Measurements from ENCODE around the gene STK32A.
"Not testable (repeated sequence)": the region's sequence is repeated elsewhere in the genome, so short reads cannot be mapped to it uniquely, and the experiment has no call there.

Gene STK32A

GRCh38 chr5:147223343-147223742, 11.5 kb upstream of the STK32A start:
- Histone ChIP-seq H3K4me1 (ENCODE audit: control insufficient read depth, insufficient read depth, low read length) (no peaks in the 10 kb centered on the region), H3K27me3 (ENCODE audit: control insufficient read depth, insufficient read depth, low read length) (peaks cover 6% of the 10 kb centered on the region), H3K4me2 (ENCODE audit: low read length) (no peak overlapping the region), H3K36me3 (ENCODE audit: insufficient read depth, low read length) (no peaks in the 10 kb centered on the region), H3K4me3 (ENCODE audit: low read length) (no peak overlapping the region), H3K9ac (ENCODE audit: low read depth, low read length) (no peak overlapping the region), H3K9me3 (replicated peaks; ENCODE audit: low read length) (no peaks in the 10 kb centered on the region)

DNA sequence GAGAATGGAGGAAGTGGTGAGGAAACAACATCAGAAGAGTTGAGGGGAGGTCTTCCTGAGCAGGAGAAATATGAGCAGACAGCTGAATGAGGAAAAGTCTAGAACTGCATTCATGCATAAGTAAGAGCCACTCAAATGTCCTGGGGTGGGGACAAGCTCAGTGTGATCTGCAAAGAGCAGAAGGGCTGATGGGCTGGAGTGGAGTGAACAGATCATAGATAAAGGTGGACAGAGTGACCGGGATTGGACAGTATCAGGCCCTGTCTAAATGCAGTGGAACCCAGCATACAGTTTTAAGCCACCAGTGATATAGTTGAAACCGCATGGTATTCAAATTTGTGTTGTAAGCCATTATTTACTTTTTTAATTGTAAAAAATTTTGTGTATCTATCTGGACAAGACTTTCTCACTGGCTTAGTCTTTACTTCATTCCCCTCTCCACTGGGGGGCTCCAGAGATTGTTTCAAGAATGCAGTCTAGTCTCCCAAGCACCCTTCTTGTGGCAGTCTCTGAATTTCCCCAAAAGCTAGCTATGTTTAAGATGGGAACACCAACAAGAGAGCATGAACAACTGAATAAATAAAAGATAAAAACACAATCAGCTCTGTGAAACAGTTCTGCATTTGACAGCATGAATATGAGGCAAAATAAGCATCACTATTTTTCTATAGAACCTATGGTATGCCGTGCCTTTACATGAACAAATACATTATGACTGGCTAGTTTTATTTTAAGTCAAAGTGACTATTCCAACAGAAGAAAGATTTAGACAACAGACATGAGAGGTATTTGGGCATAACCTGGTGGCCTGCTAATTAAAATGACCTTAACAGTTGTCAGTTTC, 10.7 kb upstream of the STK32A start:
- no peaks in the 10 kb centered on the region for H3K9me3 ChIP-seq (replicated peaks; ENCODE audit: low read length)
- no peak overlapping the region for H3K4me2 ChIP-seq (ENCODE audit: low read length)
- no peaks in the 10 kb centered on the region for H3K4me1 ChIP-seq (ENCODE audit: control insufficient read depth, insufficient read depth, low read length)
- peaks cover 6% of the 10 kb centered on the region for H3K27me3 ChIP-seq (ENCODE audit: control insufficient read depth, insufficient read depth, low read length)
- no peak overlapping the region for H3K9ac ChIP-seq (ENCODE audit: low read depth, low read length)
- no peak overlapping the region for H3K4me3 ChIP-seq (ENCODE audit: low read length)
- H3K36me3 ChIP-seq (ENCODE audit: insufficient read depth, low read length) = no peaks in the 10 kb centered on the region

DNA sequence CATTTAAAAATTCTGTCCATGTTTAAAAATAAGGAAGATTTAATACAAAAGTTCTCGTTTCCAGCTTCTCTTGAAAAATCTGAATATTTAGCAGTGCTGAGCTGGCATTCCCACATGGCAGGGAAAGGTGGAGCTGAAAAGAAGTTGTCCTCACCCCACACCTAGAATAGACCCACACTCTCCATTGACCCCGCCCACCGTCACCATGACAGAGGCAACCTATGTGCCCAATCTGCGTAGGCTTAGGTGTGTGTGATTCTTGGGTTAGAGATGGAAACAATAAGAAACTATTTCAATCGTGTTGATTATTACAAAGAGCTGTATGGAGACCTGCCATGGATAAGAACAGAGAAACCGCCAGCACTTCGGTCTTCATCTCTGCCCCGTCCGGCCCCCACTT, 8.9 kb upstream of the STK32A start:
- no peaks in the 10 kb centered on the region for H3K9me3 ChIP-seq (replicated peaks; ENCODE audit: low read length)

DNA sequence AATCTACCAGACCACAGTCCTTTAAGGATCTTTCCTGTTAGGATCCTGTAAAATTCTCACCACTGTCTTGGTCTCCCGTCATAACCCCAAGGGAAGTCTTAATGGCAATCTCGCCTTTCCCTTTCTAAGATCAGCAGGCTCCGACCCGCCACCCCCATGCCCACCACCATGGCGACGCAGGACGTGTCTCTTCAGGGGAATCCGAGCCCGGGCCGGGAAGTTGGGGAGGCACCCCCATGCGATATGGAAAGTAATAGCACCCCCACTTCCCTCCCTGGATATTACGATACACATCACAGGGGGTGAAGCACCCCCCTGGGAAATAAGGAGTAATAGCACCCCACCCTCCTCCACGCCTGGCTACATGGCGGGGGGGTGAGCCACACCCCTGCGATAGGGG, 8.3 kb upstream of the STK32A start:
- Histone ChIP-seq H3K9ac (ENCODE audit: low read depth, low read length) (no peak overlapping the region), H3K4me3 (ENCODE audit: low read length) (no peak overlapping the region), H3K27me3 (ENCODE audit: control insufficient read depth, insufficient read depth, low read length) (peaks cover 4% of the 10 kb centered on the region), H3K4me2 (ENCODE audit: low read length) (no peak overlapping the region), H3K36me3 (ENCODE audit: insufficient read depth, low read length) (no peaks in the 10 kb centered on the region), H3K4me1 (ENCODE audit: control insufficient read depth, insufficient read depth, low read length) (no peaks in the 10 kb centered on the region), H3K9me3 (replicated peaks; ENCODE audit: low read length) (no peaks in the 10 kb centered on the region)

More for the DNA sequence above, 8.9 kb upstream of the STK32A start:
- Histone ChIP-seq H3K27me3 (ENCODE audit: control insufficient read depth, insufficient read depth, low read length) (peaks cover 6% of the 10 kb centered on the region), H3K9ac (ENCODE audit: low read depth, low read length) (no peak overlapping the region), H3K36me3 (ENCODE audit: insufficient read depth, low read length) (no peaks in the 10 kb centered on the region), H3K4me1 (ENCODE audit: control insufficient read depth, insufficient read depth, low read length) (no peaks in the 10 kb centered on the region), H3K4me2 (ENCODE audit: low read length) (no peak overlapping the region), H3K4me3 (ENCODE audit: low read length) (no peak overlapping the region)

GRCh38 chr5:147234239-147234824, 494 bp upstream of the STK32A start:
- Histone ChIP-seq H3K4me2 (ENCODE audit: low read length) (peak overlapping the region; percentile 97), H3K9ac (ENCODE audit: low read depth, low read length) (peak overlapping the region; percentile 72), H3K4me3 (ENCODE audit: low read length) (peak overlapping the region; percentile 84), H3K36me3 (ENCODE audit: insufficient read depth, low read length) (no peaks in the 10 kb centered on the region), H3K4me1 (ENCODE audit: control insufficient read depth, insufficient read depth, low read length) (peaks cover 7% of the 10 kb centered on the region), H3K9me3 (replicated peaks; ENCODE audit: low read length) (no peaks in the 10 kb centered on the region), H3K27me3 (ENCODE audit: control insufficient read depth, insufficient read depth, low read length) (peaks cover 20% of the 10 kb centered on the region)

- Histone ChIP-seq H3K4me2 (ENCODE audit: low read length) (no peak overlapping the region), H3K4me3 (ENCODE audit: low read length) (no peak overlapping the region), H3K9ac (ENCODE audit: low read depth, low read length) (no peak overlapping the region), H3K36me3 (ENCODE audit: insufficient read depth, low read length) (no peaks in the 10 kb centered on the region), H3K4me1 (ENCODE audit: control insufficient read depth, insufficient read depth, low read length) (peaks cover 1% of the 10 kb centered on the region), H3K9me3 (replicated peaks; ENCODE audit: low read length) (no peaks in the 10 kb centered on the region), H3K27me3 (ENCODE audit: control insufficient read depth, insufficient read depth, low read length) (peaks cover 10% of the 10 kb centered on the region)
Measured at GRCh38 chr5:147240266-147240985, 5.6 kb downstream of the STK32A start.

- not testable (repeated sequence) for H3K36me3 ChIP-seq (ENCODE audit: insufficient read depth, low read length); H3K4me3 ChIP-seq (ENCODE audit: low read length); H3K4me1 ChIP-seq (ENCODE audit: control insufficient read depth, insufficient read depth, low read length); H3K9ac ChIP-seq (ENCODE audit: low read depth, low read length); H3K27me3 ChIP-seq (ENCODE audit: control insufficient read depth, insufficient read depth, low read length); H3K9me3 ChIP-seq (replicated peaks; ENCODE audit: low read length); H3K4me2 ChIP-seq (ENCODE audit: low read length)
Measured at GRCh38 chr5:147243238-147243637, 8.4 kb downstream of the STK32A start.

GRCh38 chr5:147245381-147246165, 10.7 kb downstream of the STK32A start:
- Histone ChIP-seq H3K4me2 (ENCODE audit: low read length) (no peak overlapping the region), H3K27me3 (ENCODE audit: control insufficient read depth, insufficient read depth, low read length) (no peaks in the 10 kb centered on the region), H3K4me3 (ENCODE audit: low read length) (no peak overlapping the region), H3K9me3 (replicated peaks; ENCODE audit: low read length) (no peaks in the 10 kb centered on the region), H3K9ac (ENCODE audit: low read depth, low read length) (no peak overlapping the region), H3K36me3 (ENCODE audit: insufficient read depth, low read length) (no peaks in the 10 kb centered on the region), H3K4me1 (ENCODE audit: control insufficient read depth, insufficient read depth, low read length) (no peaks in the 10 kb centered on the region)

DNA sequence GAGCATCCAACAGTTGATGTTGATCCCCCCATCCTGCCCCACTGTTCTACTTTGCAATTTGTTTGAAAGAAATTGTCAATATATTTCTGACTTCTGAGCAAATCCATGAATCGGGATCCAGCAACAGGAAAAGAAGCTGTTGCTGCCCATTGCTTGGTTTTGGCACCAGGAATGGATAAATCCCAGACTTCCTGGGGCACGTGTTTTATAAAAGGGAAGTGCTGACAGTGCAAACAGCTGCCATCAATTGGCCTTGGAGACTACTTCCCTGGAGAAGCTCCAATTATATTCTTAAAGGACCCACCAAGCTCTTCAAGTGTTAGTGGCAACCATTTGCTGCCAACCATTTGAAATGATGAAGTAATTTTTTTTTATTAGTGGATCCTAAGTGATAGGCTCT, 13.7 kb downstream of the STK32A start:
- H3K9ac ChIP-seq (ENCODE audit: low read depth, low read length) = no peak overlapping the region
- no peaks in the 10 kb centered on the region for H3K9me3 ChIP-seq (replicated peaks; ENCODE audit: low read length)
- H3K27me3 ChIP-seq (ENCODE audit: control insufficient read depth, insufficient read depth, low read length) = no peaks in the 10 kb centered on the region
- H3K4me1 ChIP-seq (ENCODE audit: control insufficient read depth, insufficient read depth, low read length) = no peaks in the 10 kb centered on the region
- H3K4me2 ChIP-seq (ENCODE audit: low read length) = no peak overlapping the region
- H3K4me3 ChIP-seq (ENCODE audit: low read length) = no peak overlapping the region
- no peaks in the 10 kb centered on the region for H3K36me3 ChIP-seq (ENCODE audit: insufficient read depth, low read length)

- no peaks in the 10 kb centered on the region for H3K9me3 ChIP-seq (replicated peaks; ENCODE audit: low read length)
- no peak overlapping the region for H3K9ac ChIP-seq (ENCODE audit: low read depth, low read length)
- H3K27me3 ChIP-seq (ENCODE audit: control insufficient read depth, insufficient read depth, low read length) = no peaks in the 10 kb centered on the region
- no peak overlapping the region for H3K4me2 ChIP-seq (ENCODE audit: low read length)
- H3K36me3 ChIP-seq (ENCODE audit: insufficient read depth, low read length) = no peaks in the 10 kb centered on the region
- H3K4me1 ChIP-seq (ENCODE audit: control insufficient read depth, insufficient read depth, low read length) = no peaks in the 10 kb centered on the region
- no peak overlapping the region for H3K4me3 ChIP-seq (ENCODE audit: low read length)
Measured at GRCh38 chr5:147259837-147260236, 25.0 kb downstream of the STK32A start.

Data from skeletal muscle satellite cell (primary cell).